ENCODE data around the gene GPR68.

Gene GPR68

GRCh38 chr14:91244501-91244901 lies at the start of gene GPR68:
GPR68 (minus strand) TSS chr14:91244704; CDS start chr14:91235050, 9,654 bp downstream.
- no peak for DNase-seq

GRCh38 chr14:91294153-91294552 lies 49.6 kb upstream of the GPR68 start:
- no peak for DNase-seq

GRCh38 chr14:91293281-91293680 lies 48.8 kb upstream of the GPR68 start:
- no peak for DNase-seq

- no peak for DNase-seq
Measured at GRCh38 chr14:91292491-91292890, 48.0 kb upstream of the GPR68 start.

GRCh38 chr14:91291786-91292405 lies 47.4 kb upstream of the GPR68 start:
- DNase-seq: no peak

- no peak for DNase-seq
Measured at GRCh38 chr14:91290986-91291385, 46.5 kb upstream of the GPR68 start.

GRCh38 chr14:91289464-91289863 lies 45.0 kb upstream of the GPR68 start:
- DNase-seq: no peak

- DNase-seq: no peak
Measured at GRCh38 chr14:91288876-91289275, 44.4 kb upstream of the GPR68 start.

- peak; percentile 91 for DNase-seq
Measured at GRCh38 chr14:91286530-91286937, 42.0 kb upstream of the GPR68 start.

- DNase-seq: no peak
Measured at GRCh38 chr14:91284791-91285548, 40.5 kb upstream of the GPR68 start.

- DNase-seq: no peak
Measured at GRCh38 chr14:91284146-91284790, 39.8 kb upstream of the GPR68 start.

GRCh38 chr14:91283666-91284065 lies 39.2 kb upstream of the GPR68 start:
- no peak for DNase-seq

- DNase-seq: no peak
Measured at GRCh38 chr14:91282954-91283645, 38.6 kb upstream of the GPR68 start.

GRCh38 chr14:91281346-91281745 lies 36.8 kb upstream of the GPR68 start:
- DNase-seq: no peak

- DNase-seq: no peak
Measured at GRCh38 chr14:91280129-91280528, 35.6 kb upstream of the GPR68 start.

- no peak for DNase-seq
Measured at GRCh38 chr14:91279354-91279753, 34.9 kb upstream of the GPR68 start.

- DNase-seq: no peak
Measured at GRCh38 chr14:91278383-91278715, 33.8 kb upstream of the GPR68 start.

- DNase-seq: no peak
Measured at GRCh38 chr14:91277546-91278382, 33.3 kb upstream of the GPR68 start.

GRCh38 chr14:91274796-91275195 lies 30.3 kb upstream of the GPR68 start:
- DNase-seq: no peak

GRCh38 chr14:91273885-91274273 lies 29.4 kb upstream of the GPR68 start:
- DNase-seq: no peak

- no peak for DNase-seq
Measured at GRCh38 chr14:91273273-91273884, 28.9 kb upstream of the GPR68 start.
